GM18909 (cell line): Measurements from ENCODE around the gene ZNF8.
"Not testable (repeated sequence)": the region's sequence is repeated elsewhere in the genome, so short reads cannot be mapped to it uniquely, and the experiment has no call there.

Experiments used
- ATAC-seq: cut with Tn5 transposase; IDR thresholded peaks from one replicate; pipeline ENCODE4 v1.9.1; 2021; ENCODE audit warnings: mild to moderate bottlenecking; ENCODE audit not compliant: unreplicated experiment, poor library complexity

The ZNF8 gene

GRCh38 chr19:58278541-58279041 lies at the start of gene ZNF8:
ZNF8 (plus strand) TSS chr19:58278955; CDS start chr19:58279082, 127 bp downstream.
- peak; percentile 96 for ATAC-seq

- no peak for ATAC-seq
Observed at GRCh38 chr19:58229255-58229639, 49.5 kb upstream of the ZNF8 start.

GRCh38 chr19:58237324-58237723 lies 41.4 kb upstream of the ZNF8 start:
- ATAC-seq, result no peak

- no peak for ATAC-seq
Observed at GRCh38 chr19:58243351-58243750, 35.4 kb upstream of the ZNF8 start.

GRCh38 chr19:58248886-58249285 lies 29.9 kb upstream of the ZNF8 start:
- ATAC-seq, result no peak

- no peak for ATAC-seq
Observed at GRCh38 chr19:58252102-58252685, 26.6 kb upstream of the ZNF8 start.

GRCh38 chr19:58258259-58258658 lies 20.5 kb upstream of the ZNF8 start:
- not testable (repeated sequence) for ATAC-seq

- ATAC-seq, result no peak
Observed at GRCh38 chr19:58261600-58261967, 17.2 kb upstream of the ZNF8 start.

- no peak for ATAC-seq
Observed at GRCh38 chr19:58261968-58262921, 16.5 kb upstream of the ZNF8 start.

GRCh38 chr19:58262922-58263296 lies 15.8 kb upstream of the ZNF8 start:
- no peak for ATAC-seq

GRCh38 chr19:58265100-58265499 lies 13.7 kb upstream of the ZNF8 start:
- no peak for ATAC-seq

- no peak for ATAC-seq
Observed at GRCh38 chr19:58268344-58268743, 10.4 kb upstream of the ZNF8 start.

GRCh38 chr19:58274771-58275201 lies 4.0 kb upstream of the ZNF8 start:
- no peak for ATAC-seq

- ATAC-seq, result no peak
Observed at GRCh38 chr19:58275564-58275963, 3.2 kb upstream of the ZNF8 start.

- ATAC-seq, result no peak
Observed at GRCh38 chr19:58277197-58277596, 1.6 kb upstream of the ZNF8 start.

- no peak for ATAC-seq
Observed at GRCh38 chr19:58277748-58278540, 811 bp upstream of the ZNF8 start.

- ATAC-seq, result peak; percentile 34
Observed at GRCh38 chr19:58279042-58279924, 528 bp downstream of the ZNF8 start.

GRCh38 chr19:58279925-58280316 lies 1.2 kb downstream of the ZNF8 start:
- no peak for ATAC-seq

- ATAC-seq, result no peak
Observed at GRCh38 chr19:58284199-58284598, 5.4 kb downstream of the ZNF8 start.

- no peak for ATAC-seq
Observed at GRCh38 chr19:58291943-58292342, 13.2 kb downstream of the ZNF8 start.
